Measurements from ENCODE around the gene CACNA1D. TPM values are rescaled to one million over a fixed set of nuclear protein-coding genes. Genes with fewer than 3 reads are reported as not detected.

The CACNA1D gene
- total and polyA plus RNA-seq, 9 of the 15 experiments (the other 6 are each of a cell fraction or from before 2014, with no cell fraction given): 0.29 TPM; not detected in 8

GRCh38 chr3:53673722-53674350 is 179.4 kb downstream of the CACNA1D start:
- no peaks in the 10 kb centered on the region for H3K9me3 ChIP-seq (replicated peaks; ENCODE audit: control insufficient read depth, insufficient read depth, low read depth, low read length)
- no peak overlapping the region for H3K9ac ChIP-seq (ENCODE audit: insufficient read depth in 1 of 2, low read depth in 2 of 2, low read length in 2 of 2)
- H4K20me1 ChIP-seq (replicated peaks; ENCODE audit: control insufficient read depth, insufficient read depth, low read length): no peaks in the 10 kb centered on the region
- no peak for FAIRE-seq
- no peak overlapping the region for H3K4me2 ChIP-seq (ENCODE audit: insufficient read depth, low read length)
- H3K9me1 ChIP-seq (ENCODE audit: control insufficient read depth, insufficient read depth, low read length): no peaks in the 10 kb centered on the region
- no peak overlapping the region for H3K4me3 ChIP-seq
- H3K27ac ChIP-seq (ENCODE audit: extremely low read depth, low read depth, low read length): no peak overlapping the region
- peaks cover 0 to 9% of the 10 kb centered on the region in 2 experiments; a peak in 2 of 5 replicates for H3K27me3 ChIP-seq (ENCODE audit: control insufficient read depth in 2 of 2, insufficient read depth in 2 of 2, low read length in 2 of 2)
- H3K79me2 ChIP-seq (ENCODE audit: control insufficient read depth, insufficient read depth, low read length): no peaks in the 10 kb centered on the region
- BruUV-seq (replicated peaks): no TSS peak
- POLR2A ChIA-PET: no interaction called here
- intact Hi-C loops (cut with micrococcal nuclease): loop anchor here (10.0 kb wide), 1 partner anchor 251 kb away; no protein-coding TSS in a partner anchor
- no peaks in the 10 kb centered on the region for H3K4me1 ChIP-seq (replicated peaks in 1 of 2; ENCODE audit: control insufficient read depth in 2 of 2, insufficient read depth in 2 of 2, low read length in 2 of 2)
- TF ChIP-seq ARHGAP35 (IDR thresholded peaks at IDR 0.05; ENCODE audit: partially characterized antibody) (no peak), MCM7 (IDR thresholded peaks at IDR 0.05) (no peak), SMAD2 (IDR thresholded peaks at IDR 0.05; ENCODE audit: low read depth, low read length) (no peak), GATAD2A (IDR thresholded peaks at IDR 0.05) (no peak), ZNF780A (CRISPR knock-in tag; IDR thresholded peaks at IDR 0.05) (no peak), CGGBP1 (CRISPR knock-in tag; IDR thresholded peaks at IDR 0.05) (no peak), HINFP (tag; conservative IDR thresholded peaks at IDR 0.05; ENCODE audit: low read depth) (no peak), KDM5B (IDR thresholded peaks at IDR 0.05; ENCODE audit: insufficient replicate concordance, low read depth, low read length) (no peak), EZH2 (IDR thresholded peaks at IDR 0.05; ENCODE audit: borderline replicate concordance, low read depth, low read length) (no peak), HDAC6 (IDR thresholded peaks at IDR 0.05; ENCODE audit: low read depth, low read length) (no peak), PHF21A (IDR thresholded peaks at IDR 0.05; ENCODE audit: borderline replicate concordance, low read depth) (no peak), ZNF165 (CRISPR knock-in tag; IDR thresholded peaks at IDR 0.05; ENCODE audit: borderline replicate concordance) (no peak), ZNF76 (CRISPR knock-in tag; IDR thresholded peaks at IDR 0.05; ENCODE audit: borderline replicate concordance) (no peak), ETS2 (tag; IDR thresholded peaks at IDR 0.05; ENCODE audit: borderline replicate concordance, poor library complexity, severe bottlenecking) (no peak), POU5F1 (IDR thresholded peaks at IDR 0.05; ENCODE audit: borderline replicate concordance, low read depth, low read length, partially characterized antibody) (no peak), DEAF1 (CRISPR knock-in tag; IDR thresholded peaks at IDR 0.05) (no peak), SNAPC5 (CRISPR knock-in tag; IDR thresholded peaks at IDR 0.05) (no peak), ZBTB2 (IDR thresholded peaks at IDR 0.05) (no peak)
- CTCF ChIA-PET (ENCODE audit: low intra/inter-chr PET ratio): no interaction called here
- DNase-seq (ENCODE audit: extremely low read depth in 1 of 4, low spot score in 3 of 4): no peak
- in situ Hi-C loops (cut with MboI): no loop called here
- no peak for ATAC-seq
- H3K36me3 ChIP-seq (ENCODE audit: control insufficient read depth, insufficient read depth, low read length): no peaks in the 10 kb centered on the region
- no peak overlapping the region for H2AFZ ChIP-seq (ENCODE audit: low read depth, low read length)
- 0% methylated on average over 10 of the region's 10 CpGs for WGBS (ENCODE audit: insufficient coverage, low coverage, missing lambda C conversion rate)

Data from K562 (cell line).